Esophagus muscularis mucosa (tissue), 3 donors: ENCODE measurements around the gene BICRA.
A peak's percentile ranks its signal among the peaks of the same experiment; 100 is the strongest.

Source experiments
- EP300 ChIP-seq: sonication (generic); formaldehyde crosslinking; IDR thresholded peaks from one replicate; pipeline ENCODE4 v1.6.1; 2017; ENCODE audit warnings: antibody characterized with exemption
- POLR2A ChIP-seq: fragments of 450-650 bp; IDR thresholded peaks from one replicate; pipeline ENCODE4 v1.6.1; 2017; ENCODE audit warnings: antibody characterized with exemption, moderate library complexity, mild to moderate bottlenecking, low read depth
- POLR2AphosphoS5 ChIP-seq, 2 donors: sonication (generic); formaldehyde crosslinking; IDR thresholded peaks; one replicate each; pipeline ENCODE4 v1.6.1; 2017; ENCODE audit warnings: antibody characterized with exemption in 2 of 2

DNA sequence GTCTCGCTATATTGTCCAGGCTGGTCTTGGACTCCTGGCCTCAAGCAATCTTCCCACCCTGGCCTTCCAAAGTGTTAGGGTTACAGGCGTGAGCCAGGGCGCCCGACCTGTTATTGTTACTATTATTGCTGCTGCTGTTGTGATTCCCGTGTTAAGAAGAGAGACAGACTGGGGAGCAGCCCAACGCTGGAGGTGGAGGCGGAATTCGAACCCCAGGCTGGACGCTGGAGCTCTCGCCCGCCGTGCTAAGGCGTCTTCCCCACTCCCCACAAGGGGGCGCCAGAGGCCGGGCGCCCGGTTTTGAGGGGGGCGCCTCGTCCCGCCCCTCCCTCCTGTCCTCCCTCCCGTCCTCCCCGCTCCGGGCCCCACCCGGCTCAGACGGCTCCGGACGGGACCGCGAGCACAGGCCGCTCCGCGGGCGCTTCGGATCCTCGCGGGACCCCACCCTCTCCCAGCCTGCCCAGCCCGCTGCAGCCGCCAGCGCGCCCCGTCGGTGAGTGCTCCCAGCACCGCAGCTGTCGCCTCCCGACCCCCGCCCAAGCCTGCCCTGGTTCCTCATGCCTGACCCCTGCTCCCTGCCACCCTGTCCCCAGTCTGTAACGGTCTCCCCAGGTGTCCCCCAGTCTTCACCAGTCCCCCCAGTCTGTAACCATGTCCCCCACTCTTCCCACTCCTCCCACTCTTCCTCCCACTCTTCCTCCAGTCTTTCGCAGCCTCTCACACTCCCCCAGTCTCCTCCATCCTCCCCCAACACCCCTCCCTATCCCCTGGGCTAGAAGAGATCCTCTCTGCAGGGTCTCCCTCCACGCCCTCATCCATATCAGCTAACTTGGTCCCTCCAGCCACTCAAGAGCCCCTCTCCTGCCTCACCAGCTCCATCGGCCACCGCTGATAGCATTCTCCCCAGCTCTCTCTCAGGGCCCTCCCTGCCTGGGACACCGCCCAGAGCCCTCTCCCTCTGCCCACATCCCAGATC, 104.4 kb downstream of the BICRA start, which contains the start of gene EHD2:
- TF ChIP-seq POLR2A: peak; percentile 90
- TF ChIP-seq EP300: no peak
- TF ChIP-seq POLR2AphosphoS5 (IDR thresholded peaks at IDR 0.05): peak; percentile 86 to 98
